T47D (cell line): Measurements from ENCODE around the gene DCBLD2.
A peak's percentile ranks its signal among the peaks of the same experiment; 100 is the strongest.

ENCODE experiments used
- DNase-seq, 2 experiments: peaks; one replicate each; pipeline versions ENCODE4 v3.0.0 to v3.0.0-alpha.2; 2011 to 2012; ENCODE audit warnings: low read depth in 1 of 2, low spot score in 1 of 2
- JUND ChIP-seq: IDR thresholded peaks from 2 replicates; pipeline ENCODE4 v1.6.1; 2012; ENCODE audit warnings: low read depth
- in situ Hi-C: cut with HindIII; loops from 2 replicates; pipeline ENCODE4 v1.10.0; 2016; ENCODE audit warnings: low sequenced_read_pairs, low pct_unique_long_range_greater_than_20kb

The DCBLD2 gene

DNA sequence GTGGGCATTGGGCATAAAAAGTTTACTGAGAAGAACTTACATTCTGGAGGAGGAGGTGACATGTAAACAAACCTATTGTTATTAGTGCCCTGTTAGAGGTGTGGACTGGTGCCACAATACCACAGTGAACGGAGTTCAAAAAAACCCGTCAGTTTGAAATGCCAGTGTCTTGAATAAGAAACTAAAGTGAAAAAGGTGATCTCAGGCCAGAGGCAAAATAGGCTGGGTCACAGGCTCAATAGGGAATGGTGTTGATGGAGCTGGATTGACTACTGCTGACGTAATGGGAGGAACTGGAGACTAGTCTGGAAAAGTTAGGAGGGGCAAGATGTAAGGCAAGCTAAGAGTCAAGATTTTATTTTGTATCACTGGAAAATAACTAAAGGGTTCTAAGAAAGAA, 1.6 kb upstream of the DCBLD2 start:
- DNase-seq: no peak
- in situ Hi-C loops: no loop called here
- TF ChIP-seq JUND: no peak

DNA sequence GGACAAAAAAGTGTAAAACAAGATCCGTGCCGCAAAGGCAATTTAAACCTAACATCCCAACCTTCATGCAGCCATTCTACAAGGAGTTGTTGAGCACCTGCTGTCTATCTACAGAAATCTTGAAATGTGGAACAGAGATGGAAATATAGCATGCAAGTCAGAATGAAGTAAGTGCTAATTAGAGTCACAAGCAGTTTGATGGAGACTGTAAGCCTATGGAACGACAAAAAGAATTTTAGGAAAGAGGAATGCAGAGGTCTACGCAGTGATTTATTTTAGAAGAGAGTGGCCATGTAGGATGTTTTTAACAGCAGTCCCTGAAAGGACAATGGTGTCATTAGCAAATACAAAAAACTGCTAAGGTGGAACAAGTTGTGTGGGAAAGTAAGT, 851 bp upstream of the DCBLD2 start:
- in situ Hi-C loops: no loop called here
- DNase-seq: no peak
- TF ChIP-seq JUND: no peak

DNA sequence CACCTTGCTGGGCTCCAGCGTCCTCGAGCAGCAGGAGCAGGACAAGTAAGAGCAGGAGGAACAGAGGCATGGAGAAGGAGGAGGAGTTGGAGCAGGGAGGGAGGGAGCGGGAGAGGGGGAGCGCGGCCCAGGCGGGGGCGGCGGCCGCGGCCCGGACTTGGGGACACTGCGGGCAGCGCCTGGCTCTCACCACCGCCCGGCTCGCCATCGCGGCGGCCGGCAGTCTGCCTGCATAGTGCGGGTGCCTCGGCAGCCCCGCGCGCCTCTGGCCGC, 440 bp downstream of the DCBLD2 start:
- TF ChIP-seq JUND: no peak
- in situ Hi-C loops: no loop called here
- DNase-seq: peak; percentile 23 to 72

DNA sequence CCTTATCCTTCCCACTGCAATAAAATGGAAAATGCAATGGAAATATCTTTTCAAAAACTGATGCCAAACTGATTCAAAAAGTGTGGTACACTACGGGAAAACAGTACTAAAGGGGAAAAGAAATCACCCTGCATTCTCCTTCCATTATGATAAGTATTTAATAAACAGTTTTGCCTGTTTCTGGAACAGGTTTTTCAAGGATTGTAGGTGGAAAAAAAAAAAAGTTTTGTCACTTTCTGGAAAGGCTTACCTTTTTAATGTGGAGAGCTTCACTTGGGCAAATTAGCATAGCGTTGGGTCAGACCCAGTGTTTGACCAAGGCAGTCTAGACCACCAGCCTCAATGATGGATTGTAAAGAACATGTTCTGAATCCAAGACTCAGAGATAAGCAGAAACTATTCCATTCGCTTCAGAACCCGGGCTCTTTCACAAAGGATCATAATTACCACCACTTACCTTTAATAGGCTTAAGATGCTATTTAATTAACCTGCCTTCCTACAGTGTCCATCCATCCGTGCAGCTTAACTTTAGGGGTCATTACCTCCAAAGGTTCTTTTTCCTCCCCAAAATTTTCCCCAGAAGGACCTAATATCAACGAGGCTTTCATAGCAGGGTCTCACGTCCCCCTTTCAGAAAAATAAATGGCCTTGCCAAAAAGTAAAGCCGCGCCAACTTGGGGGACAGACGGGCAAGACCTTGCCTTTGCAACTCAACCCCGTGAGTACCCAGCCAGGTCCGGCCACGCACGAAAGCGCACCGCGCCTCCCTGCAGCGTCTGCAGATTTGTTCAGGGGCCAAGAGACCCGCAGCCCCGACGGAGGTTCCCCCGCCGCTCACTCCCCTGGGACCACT, 1.0 kb downstream of the DCBLD2 start:
- DNase-seq: no peak
- TF ChIP-seq JUND: no peak

DNA sequence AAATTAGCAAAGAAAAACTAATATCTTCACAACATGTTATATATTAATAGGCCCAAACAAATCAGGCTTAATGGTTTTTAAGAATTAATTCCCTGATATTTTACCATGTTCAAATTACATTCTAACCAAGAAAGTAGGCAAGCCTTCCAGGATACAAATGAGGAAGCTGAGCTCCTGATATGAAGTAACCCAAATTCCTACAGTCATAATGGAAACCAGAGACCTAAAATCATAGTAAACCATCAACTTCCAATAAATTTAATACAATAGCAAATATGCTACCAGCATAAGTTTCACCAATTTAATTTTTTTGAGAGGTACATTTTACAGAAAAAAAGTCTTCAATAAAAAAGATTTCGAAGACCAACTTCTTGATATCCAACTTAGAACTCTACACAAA, 3.8 kb downstream of the DCBLD2 start:
- no peak for TF ChIP-seq JUND
- no peak for DNase-seq

More for the DNA sequence above, 1.0 kb downstream of the DCBLD2 start:
- in situ Hi-C loops: no loop called here

DNA sequence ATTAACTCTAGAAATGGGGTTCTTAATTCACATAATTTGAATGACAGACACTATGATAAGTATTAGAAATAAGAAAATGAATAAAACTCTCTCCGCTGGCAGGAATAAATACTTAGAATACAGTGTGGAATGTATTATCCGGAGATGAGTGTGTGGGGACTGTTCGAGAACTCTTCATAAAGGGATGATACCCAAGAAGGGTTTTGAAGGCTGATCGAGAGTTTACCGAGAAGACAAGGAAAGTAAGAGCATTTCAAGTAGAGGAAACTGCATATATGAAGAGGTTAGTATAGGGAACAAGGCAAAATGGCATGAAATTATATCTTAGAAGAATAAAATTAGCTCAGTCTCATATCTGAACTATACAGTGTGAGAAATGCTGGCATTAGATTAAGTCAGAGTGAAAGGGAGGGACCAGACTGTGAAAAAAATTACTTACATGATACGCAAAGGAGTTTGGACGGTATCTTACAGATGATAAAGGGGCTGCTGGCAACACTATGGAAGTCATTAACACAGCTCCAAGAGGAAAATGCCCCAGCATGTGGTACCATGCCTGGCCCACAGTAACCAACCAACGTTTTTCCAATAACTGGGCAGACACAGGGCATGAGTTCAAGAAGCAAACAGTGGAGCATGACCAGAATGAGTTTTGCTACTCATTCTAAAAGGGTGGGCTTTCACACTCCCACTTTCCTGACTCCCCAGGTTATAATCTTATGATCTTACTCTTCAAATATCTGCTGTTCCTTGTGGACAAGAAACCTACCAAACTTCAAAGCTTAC, 6.5 kb downstream of the DCBLD2 start:
- DNase-seq: no peak
- no peak for TF ChIP-seq JUND
- in situ Hi-C loops: no loop called here

More for the DNA sequence above, 3.8 kb downstream of the DCBLD2 start:
- in situ Hi-C loops: no loop called here

DNA sequence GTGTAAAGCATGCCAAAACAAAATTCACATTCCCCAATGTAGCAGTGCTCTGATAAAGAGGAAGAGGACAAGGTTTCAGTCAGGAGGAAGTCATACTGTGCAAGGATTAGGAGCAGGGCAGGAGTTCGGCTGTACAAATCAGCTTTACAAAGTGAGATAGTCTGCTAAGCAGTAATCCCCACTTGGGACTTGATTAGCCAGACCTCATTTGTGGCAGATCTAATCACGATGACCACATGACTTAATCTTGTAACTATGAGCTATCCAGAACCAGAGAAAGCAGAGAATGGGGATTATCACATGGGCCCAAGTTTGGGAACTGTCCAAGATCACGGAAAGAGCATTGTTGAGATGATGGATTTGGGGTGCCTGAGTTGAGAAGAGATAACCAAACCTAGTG, 7.8 kb downstream of the DCBLD2 start:
- no peak for DNase-seq
- in situ Hi-C loops: no loop called here
- no peak for TF ChIP-seq JUND

DNA sequence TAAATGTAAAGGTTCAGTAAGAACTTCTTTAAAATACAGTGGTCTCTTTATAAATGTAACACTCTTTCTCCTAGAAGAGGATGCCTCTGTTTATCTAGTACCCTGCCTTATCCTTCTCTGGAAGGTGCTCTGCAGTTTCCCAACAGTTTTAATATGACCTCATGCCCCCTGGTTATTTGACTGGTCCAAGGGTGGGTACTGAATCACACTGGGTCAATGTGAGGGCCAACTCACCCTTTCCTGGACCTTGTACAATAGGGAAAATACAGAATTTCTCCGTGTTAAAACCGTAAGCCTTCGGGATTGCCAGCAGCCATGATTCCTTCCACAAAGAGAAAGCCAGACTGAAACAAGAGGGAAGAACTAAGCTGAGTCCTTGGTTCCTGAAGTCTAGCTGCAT, 9.2 kb downstream of the DCBLD2 start:
- DNase-seq: no peak
- in situ Hi-C loops: no loop called here
- TF ChIP-seq JUND: no peak

DNA sequence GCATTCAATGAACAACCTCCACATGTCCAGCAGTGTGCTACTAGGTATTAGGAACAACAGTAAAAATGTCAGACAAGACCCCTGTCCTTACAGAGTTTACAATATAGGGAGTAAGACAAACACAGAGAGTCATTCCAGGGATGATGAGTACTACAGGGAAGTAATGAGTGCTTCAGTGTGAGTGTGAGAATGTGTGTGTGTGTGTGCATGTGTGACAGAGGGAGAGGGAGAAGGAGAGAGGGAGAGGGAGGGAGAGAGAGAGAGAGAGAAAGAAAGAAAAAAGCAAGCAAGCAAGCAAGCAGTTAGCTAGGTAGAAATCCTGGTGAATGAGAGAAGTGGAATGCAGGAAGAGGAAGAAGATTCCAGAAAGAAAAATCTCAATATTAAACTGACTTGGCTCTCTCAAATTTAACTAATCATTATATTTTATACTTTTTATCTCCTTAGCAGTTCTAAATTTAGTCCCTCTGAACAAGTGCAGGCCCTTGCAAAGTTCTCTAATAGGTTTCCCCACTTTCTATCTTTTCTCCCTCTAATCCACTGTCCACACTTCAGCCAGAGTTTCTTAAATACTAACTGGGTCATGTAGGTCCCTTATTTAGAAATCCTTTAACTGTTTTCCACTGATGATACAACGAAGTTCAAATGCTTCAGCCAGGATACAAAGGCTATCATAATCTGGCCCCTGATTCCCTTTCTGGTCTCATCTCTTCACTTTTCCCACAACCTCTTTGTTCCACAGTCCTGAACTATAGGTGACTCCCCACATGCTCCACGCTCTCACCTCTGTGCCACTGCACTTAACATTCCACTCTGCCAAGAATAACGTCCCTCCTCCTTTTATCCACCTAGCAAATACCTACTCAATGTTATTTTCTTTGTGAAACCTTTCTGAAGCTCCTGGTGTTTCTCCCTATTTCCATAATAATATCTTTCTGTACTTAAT, 10.3 kb downstream of the DCBLD2 start:
- in situ Hi-C loops: no loop called here
- no peak for TF ChIP-seq JUND
- no peak for DNase-seq

DNA sequence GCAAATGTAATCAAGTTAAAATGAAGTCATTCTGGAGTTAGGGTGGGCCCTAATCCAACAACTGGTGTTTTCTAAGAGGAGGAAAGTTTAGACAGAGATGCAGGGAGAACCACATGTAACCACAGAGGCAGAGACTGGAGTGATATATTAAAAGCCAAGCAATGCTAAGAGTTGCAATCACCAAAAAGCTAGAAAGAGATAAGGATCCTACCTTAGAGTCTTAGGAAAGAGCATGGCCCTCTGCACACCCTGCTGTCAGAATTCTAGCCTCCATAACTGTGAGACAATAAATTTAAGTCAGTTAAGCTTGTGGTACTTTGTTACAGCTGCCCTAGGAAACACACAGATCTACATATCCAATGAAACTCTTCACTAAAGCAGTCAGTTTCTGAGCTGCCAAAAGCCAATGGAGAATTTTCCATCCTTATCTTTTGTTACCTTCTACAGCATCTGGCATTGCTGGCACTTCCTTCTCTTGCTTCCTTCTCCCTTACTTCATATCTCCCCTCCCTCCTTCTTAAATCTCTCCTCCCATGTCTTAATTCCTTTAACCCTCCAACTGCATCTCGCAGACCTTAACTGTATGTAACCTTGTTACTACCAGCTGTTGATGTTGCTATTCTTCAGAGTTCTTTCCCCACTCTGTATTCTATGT, 11.2 kb downstream of the DCBLD2 start:
- no peak for TF ChIP-seq JUND
- in situ Hi-C loops: no loop called here
- DNase-seq: no peak

DNA sequence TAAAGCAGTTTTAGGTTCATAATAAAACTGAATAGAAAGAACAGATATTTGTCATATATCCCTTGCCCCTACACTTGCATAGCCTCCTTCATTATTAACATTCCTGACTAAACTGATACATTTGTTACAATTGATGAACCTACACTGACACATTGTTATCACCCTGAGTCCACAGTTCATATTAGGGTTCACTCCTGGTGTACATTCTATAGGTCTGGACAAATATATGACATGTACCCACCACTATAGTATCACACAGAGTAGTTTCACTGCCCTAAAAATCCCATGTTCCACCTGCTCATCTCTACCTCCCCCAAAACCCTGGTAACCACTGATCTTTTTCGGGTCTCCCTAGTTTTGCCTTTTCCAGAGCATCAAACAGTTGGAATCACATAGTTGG, 13.8 kb downstream of the DCBLD2 start:
- in situ Hi-C loops: no loop called here
- DNase-seq: no peak
- TF ChIP-seq JUND: no peak

DNA sequence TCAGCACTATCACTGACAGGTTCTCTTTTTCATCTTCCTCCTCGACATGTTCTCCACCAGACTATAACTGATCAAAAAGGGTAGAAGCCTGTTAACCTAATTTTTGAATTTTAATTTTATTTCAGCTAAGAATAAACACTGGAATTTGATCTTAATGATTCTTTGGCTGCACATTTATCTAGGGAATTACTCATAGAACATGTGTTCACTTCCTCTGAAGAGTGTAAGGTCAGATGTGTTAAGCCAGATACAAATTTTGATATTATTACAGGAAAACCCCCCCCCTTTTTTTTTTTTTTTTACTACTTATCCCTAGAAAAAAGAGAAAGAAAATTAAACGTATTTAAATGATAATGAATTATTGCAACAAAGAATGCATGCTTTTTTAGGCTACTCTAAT, 15.0 kb downstream of the DCBLD2 start:
- DNase-seq: no peak
- in situ Hi-C loops: no loop called here
- TF ChIP-seq JUND: no peak
